Cardiac septum (tissue), 1 donor: ENCODE measurements around the gene NIM1K. TPM values are rescaled to one million over a fixed set of nuclear protein-coding genes. Genes with fewer than 3 reads are reported as not detected.
"Not testable (repeated sequence)": the region's sequence is repeated elsewhere in the genome, so short reads cannot be mapped to it uniquely, and the experiment has no call there.

Source experiments
- DNase-seq: peaks from one replicate; pipeline ENCODE4 v3.0.0-alpha.2; 2020; ENCODE audit warnings: low spot score
- intact Hi-C: fragments of 100-400 bp; cut with DNase I; formaldehyde crosslinking; loops from one replicate; pipeline ENCODE4 v1.14.0; 2022
- long read RNA-seq: library from polyadenylated mRNA; unstranded; transcript quantifications from one replicate; pipeline ENCODE4 v2.0.0, GENCODE V29; 2021
- total RNA-seq: library from RNA; stranded (reverse); fragmentation: NEBNext Ultra II Directional; extraction: Animal tissue kit (Norgen Biotek cat#: 25700); gene quantifications from one replicate; pipeline ENCODE4 v1.2.1, GENCODE V29; 2021
- donor health status: DM: no; HTN: no; CAD: no.

The NIM1K gene
- 0.08 TPM for total RNA-seq
- long read RNA-seq = 0 reads

GRCh38 chr5:43191740-43192557 is at the start of gene NIM1K:
TSS of gene NIM1K (plus strand) at chr5:43192225. CDS start at chr5:43245776, 53,551 bp downstream.
- intact Hi-C loops = no loop called here
- no peak for DNase-seq

- DNase-seq = no peak
- intact Hi-C loops = no loop called here
Observed at GRCh38 chr5:43145071-43145470, 47.0 kb upstream of the NIM1K start.

GRCh38 chr5:43146958-43147357 is 45.1 kb upstream of the NIM1K start:
- no peak for DNase-seq
- intact Hi-C loops = no loop called here

GRCh38 chr5:43148417-43148816 is 43.6 kb upstream of the NIM1K start:
- no peak for DNase-seq
- intact Hi-C loops = no loop called here

GRCh38 chr5:43149231-43149630 is 42.8 kb upstream of the NIM1K start:
- intact Hi-C loops = no loop called here
- no peak for DNase-seq

- no peak for DNase-seq
- intact Hi-C loops = no loop called here
Observed at GRCh38 chr5:43150075-43150474, 42.0 kb upstream of the NIM1K start.

GRCh38 chr5:43150748-43151147 is 41.3 kb upstream of the NIM1K start:
- intact Hi-C loops = no loop called here
- no peak for DNase-seq

- no peak for DNase-seq
- intact Hi-C loops = no loop called here
Observed at GRCh38 chr5:43152946-43153345, 39.1 kb upstream of the NIM1K start.

GRCh38 chr5:43154469-43154868 is 37.6 kb upstream of the NIM1K start:
- DNase-seq = no peak
- intact Hi-C loops = no loop called here

- DNase-seq = no peak
- intact Hi-C loops = no loop called here
Observed at GRCh38 chr5:43155394-43156096, 36.5 kb upstream of the NIM1K start.

GRCh38 chr5:43156388-43156787 is 35.6 kb upstream of the NIM1K start:
- intact Hi-C loops = no loop called here
- DNase-seq = no peak

- DNase-seq = no peak
- intact Hi-C loops = no loop called here
Observed at GRCh38 chr5:43157068-43157467, 35.0 kb upstream of the NIM1K start.

- intact Hi-C loops = no loop called here
- no peak for DNase-seq
Observed at GRCh38 chr5:43161244-43161643, 30.8 kb upstream of the NIM1K start.

- intact Hi-C loops, DNase-seq: not testable (repeated sequence)
Observed at GRCh38 chr5:43164801-43165200, 27.2 kb upstream of the NIM1K start.

GRCh38 chr5:43165323-43165722 is 26.7 kb upstream of the NIM1K start:
- DNase-seq = no peak
- intact Hi-C loops = no loop called here

GRCh38 chr5:43168175-43168574 is 23.9 kb upstream of the NIM1K start:
- no peak for DNase-seq
- intact Hi-C loops = no loop called here

GRCh38 chr5:43171451-43171850 is 20.6 kb upstream of the NIM1K start:
- intact Hi-C loops = no loop called here
- no peak for DNase-seq

- intact Hi-C loops = no loop called here
- DNase-seq = no peak
Observed at GRCh38 chr5:43171926-43172325, 20.1 kb upstream of the NIM1K start.

GRCh38 chr5:43172779-43173178 is 19.2 kb upstream of the NIM1K start:
- intact Hi-C loops = no loop called here

GRCh38 chr5:43174586-43174985 is 17.4 kb upstream of the NIM1K start:
- no peak for DNase-seq
- intact Hi-C loops = no loop called here

More at GRCh38 chr5:43172779-43173178, 19.2 kb upstream of the NIM1K start:
- DNase-seq = no peak

- intact Hi-C loops = no loop called here
- DNase-seq = no peak
Observed at GRCh38 chr5:43179836-43180235, 12.2 kb upstream of the NIM1K start.
